Activated T-cell treated with anti-CD3 and anti-CD28 coated beads, Interleukin-2, amount 50 U/mL, for 24 hours (primary cell): ENCODE data around the gene TTC23.

Experiments used
- DNase-seq: peaks from one replicate; pipeline ENCODE4 v3.0.0-alpha.2; 2020
- H3K27ac Mint-ChIP-seq: 2 replicates; pipeline ENCODE4 v1.8.0; 2020; ENCODE audit warnings: mild to moderate bottlenecking, mixed read lengths
- H3K27me3 Mint-ChIP-seq: 2 replicates; pipeline ENCODE4 v1.8.0; 2020; ENCODE audit warnings: mixed read lengths
- H3K36me3 Mint-ChIP-seq: 2 replicates; pipeline ENCODE4 v1.8.0; 2020; ENCODE audit warnings: low read depth, mixed read lengths
- H3K4me1 Mint-ChIP-seq: 2 replicates; pipeline ENCODE4 v1.8.0; 2020; ENCODE audit warnings: low read depth, mixed read lengths
- H3K4me3 Mint-ChIP-seq: 2 replicates; pipeline ENCODE4 v1.8.0; 2020; ENCODE audit warnings: mild to moderate bottlenecking, moderate library complexity, mixed read lengths
- H3K9me3 Mint-ChIP-seq: 2 replicates; pipeline ENCODE4 v1.8.0; 2020; ENCODE audit warnings: mixed read lengths

TTC23 gene

DNA sequence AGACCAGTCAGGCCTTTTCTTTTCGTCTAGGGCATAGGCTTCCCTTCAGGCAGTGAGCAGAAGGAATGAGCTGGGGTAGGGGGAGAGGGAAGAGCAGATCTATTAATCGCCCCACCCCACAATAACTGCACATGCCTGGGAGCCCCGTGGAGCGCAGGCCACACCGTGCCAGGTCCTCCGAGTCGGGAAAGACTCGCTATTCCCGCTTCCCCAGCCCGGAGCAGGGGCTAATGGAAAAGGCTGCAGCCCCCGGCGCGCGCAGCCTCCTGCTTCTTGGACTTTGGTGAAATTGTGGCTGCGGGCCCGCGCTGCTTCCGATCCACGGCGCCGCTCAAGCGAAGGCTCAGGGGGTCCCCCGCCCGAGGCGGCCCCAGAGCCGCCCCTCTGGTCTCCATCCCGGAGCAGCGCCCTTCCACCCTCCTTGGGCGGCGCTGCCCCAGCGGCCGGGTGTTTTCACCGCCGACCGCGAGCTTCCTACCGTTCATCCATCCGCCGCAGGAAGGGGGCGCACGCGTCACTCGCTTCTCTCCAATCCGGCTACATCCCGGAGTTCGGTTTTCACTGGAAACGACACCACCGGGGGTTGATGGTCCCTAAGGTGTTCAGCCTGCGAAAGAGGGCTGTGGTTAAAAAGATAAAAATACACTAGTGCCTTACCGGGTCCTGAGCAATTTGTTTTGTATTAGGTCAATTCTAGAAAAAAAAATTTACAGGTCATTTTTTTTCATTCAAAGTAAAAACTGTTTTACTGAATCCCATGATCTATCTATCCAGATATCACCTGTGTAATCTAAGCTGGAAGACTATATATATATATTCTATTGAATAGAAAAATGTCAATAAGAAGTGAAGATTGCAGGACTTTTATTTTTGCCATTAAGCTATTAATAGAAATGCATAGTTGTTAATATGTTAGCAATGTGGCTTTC, 148.9 kb downstream of the TTC23 start:
- Mint-ChIP-seq H3K36me3 (no peaks in the 10 kb centered on the region), H3K4me1 (peaks cover 3% of the 10 kb centered on the region)

DNA sequence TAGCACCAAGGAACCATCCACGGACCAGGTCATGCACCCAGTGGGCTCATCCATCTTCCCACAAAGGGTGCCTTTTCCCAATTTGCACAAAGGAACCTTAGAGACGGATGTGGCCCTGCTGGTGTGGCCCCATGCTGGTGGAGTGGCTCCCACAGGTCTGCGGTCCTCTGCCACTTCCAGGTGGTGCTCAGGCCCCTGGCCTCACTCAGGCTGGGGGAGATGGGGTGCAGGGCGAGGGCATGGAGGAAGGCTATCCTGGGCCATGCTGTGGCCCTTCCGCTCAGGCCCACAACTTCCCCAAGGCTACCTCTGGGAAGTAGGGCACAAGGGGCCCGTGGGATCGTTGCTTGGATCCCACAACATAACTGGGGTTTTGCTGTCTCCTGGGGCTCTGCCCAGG, 149.7 kb downstream of the TTC23 start:
- no peaks in the 10 kb centered on the region for H3K9me3 Mint-ChIP-seq
- H3K27ac Mint-ChIP-seq: no peak overlapping the region
- no peak overlapping the region for H3K4me3 Mint-ChIP-seq
- peak; percentile 6 for DNase-seq
- H3K4me1 Mint-ChIP-seq: peaks cover 3% of the 10 kb centered on the region
- no peaks in the 10 kb centered on the region for H3K36me3 Mint-ChIP-seq
- H3K27me3 Mint-ChIP-seq: peaks cover 54% of the 10 kb centered on the region

More for the DNA sequence above, 148.9 kb downstream of the TTC23 start:
- Mint-ChIP-seq H3K27ac (no peak overlapping the region), H3K27me3 (peaks cover 57% of the 10 kb centered on the region), H3K9me3 (no peaks in the 10 kb centered on the region), H3K4me3 (no peak overlapping the region)
- DNase-seq: peak; percentile 57

- Mint-ChIP-seq H3K36me3 (no peaks in the 10 kb centered on the region), H3K27me3 (peaks cover 54% of the 10 kb centered on the region), H3K27ac (no peak overlapping the region), H3K4me3 (no peak overlapping the region), H3K9me3 (no peaks in the 10 kb centered on the region), H3K4me1 (peaks cover 3% of the 10 kb centered on the region)
- no peak for DNase-seq
These were observed 150.4 kb downstream of the TTC23 start for GRCh38 chr15:99098991-99099390.

GRCh38 chr15:99098426-99098825, 151.0 kb downstream of the TTC23 start:
- Mint-ChIP-seq H3K4me1 (peaks cover 3% of the 10 kb centered on the region), H3K27me3 (peaks cover 51% of the 10 kb centered on the region), H3K27ac (no peak overlapping the region), H3K9me3 (no peaks in the 10 kb centered on the region), H3K4me3 (no peak overlapping the region), H3K36me3 (no peaks in the 10 kb centered on the region)
- no peak for DNase-seq

DNA sequence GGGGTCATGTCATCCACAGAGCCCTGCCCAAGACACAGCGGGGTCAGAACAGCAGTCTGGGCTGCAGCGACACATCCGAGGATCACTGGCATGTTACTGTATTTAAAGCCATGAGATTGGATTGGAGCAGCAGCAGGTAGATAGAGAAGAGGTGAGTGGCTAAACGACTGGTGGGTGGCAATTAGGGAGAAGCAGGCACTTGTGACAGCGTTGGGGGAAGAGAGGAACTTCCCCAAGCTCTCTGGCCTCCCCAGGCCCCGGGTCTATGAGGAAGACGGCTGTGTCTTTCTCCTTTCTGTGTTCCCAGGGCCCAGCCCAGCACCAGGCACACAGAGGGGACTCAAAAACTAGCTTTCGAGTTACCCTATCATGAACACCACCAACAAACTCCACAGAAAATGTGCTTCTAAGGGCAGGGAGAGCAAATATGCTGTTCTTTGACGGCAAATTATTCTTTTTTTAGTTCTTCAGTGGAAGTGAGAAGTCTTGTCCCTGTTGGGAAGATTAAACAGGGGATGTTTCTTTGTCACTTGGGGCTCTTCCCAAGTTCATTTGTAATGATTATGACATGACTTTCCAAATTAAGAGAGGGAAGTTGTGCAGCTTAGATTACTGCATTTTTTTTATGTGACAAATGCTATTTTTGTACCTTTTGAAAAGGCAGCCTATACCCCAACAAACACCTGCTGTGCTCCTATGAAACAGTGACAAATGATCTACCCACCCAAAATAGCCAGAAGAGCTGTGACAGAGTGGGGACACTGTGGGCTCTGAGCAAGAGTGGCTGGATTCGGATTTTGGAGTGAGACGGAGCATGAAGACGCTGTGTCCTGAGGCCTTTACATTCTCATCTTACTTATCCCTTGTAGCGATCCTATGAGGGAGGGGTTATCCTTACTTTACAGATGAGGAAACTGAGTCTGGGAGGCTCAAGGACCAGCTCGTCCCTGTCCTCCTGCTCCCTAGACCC, 151.7 kb downstream of the TTC23 start:
- no peaks in the 10 kb centered on the region for H3K36me3 Mint-ChIP-seq
- H3K27ac Mint-ChIP-seq: no peak overlapping the region
- H3K9me3 Mint-ChIP-seq: no peaks in the 10 kb centered on the region
- H3K4me1 Mint-ChIP-seq: peaks cover 3% of the 10 kb centered on the region
- peaks cover 44% of the 10 kb centered on the region for H3K27me3 Mint-ChIP-seq
- no peak for DNase-seq
- H3K4me3 Mint-ChIP-seq: no peak overlapping the region

GRCh38 chr15:99096894-99097426, 152.4 kb downstream of the TTC23 start:
- Mint-ChIP-seq H3K27me3 (peaks cover 38% of the 10 kb centered on the region), H3K9me3 (no peaks in the 10 kb centered on the region), H3K27ac (no peak overlapping the region), H3K36me3 (no peaks in the 10 kb centered on the region), H3K4me3 (no peak overlapping the region), H3K4me1 (peaks cover 3% of the 10 kb centered on the region)
- no peak for DNase-seq

- no peaks in the 10 kb centered on the region for H3K36me3 Mint-ChIP-seq
- no peaks in the 10 kb centered on the region for H3K9me3 Mint-ChIP-seq
- H3K4me3 Mint-ChIP-seq: no peak overlapping the region
- H3K27me3 Mint-ChIP-seq: peaks cover 32% of the 10 kb centered on the region
- DNase-seq: peak; percentile 11
- no peak overlapping the region for H3K27ac Mint-ChIP-seq
- peaks cover 3% of the 10 kb centered on the region for H3K4me1 Mint-ChIP-seq
These were observed 153.0 kb downstream of the TTC23 start for GRCh38 chr15:99096173-99096893.

DNA sequence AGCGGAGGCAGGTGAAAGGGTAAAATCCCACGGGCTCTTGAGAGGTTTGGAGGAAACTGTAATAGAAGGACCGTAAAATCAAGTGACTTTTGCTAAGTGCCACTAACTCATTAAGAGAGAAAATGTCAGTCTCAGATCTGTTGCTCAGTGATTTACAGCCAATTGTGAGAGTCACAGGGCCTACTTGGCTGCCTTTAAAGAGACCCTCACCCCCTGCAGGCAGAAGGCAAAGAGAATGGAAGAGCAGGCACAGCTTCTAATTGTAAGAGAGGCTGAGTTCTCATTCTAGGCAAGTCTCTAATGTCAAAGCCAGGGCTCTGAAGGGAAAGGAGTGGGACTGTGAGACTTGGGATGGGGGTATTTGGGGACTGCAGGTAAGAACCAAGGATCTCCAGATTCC, 153.8 kb downstream of the TTC23 start:
- Mint-ChIP-seq H3K27me3 (peaks cover 30% of the 10 kb centered on the region), H3K36me3 (no peaks in the 10 kb centered on the region), H3K4me3 (no peak overlapping the region), H3K27ac (no peak overlapping the region), H3K4me1 (peaks cover 2% of the 10 kb centered on the region), H3K9me3 (no peaks in the 10 kb centered on the region)
- DNase-seq: no peak

DNA sequence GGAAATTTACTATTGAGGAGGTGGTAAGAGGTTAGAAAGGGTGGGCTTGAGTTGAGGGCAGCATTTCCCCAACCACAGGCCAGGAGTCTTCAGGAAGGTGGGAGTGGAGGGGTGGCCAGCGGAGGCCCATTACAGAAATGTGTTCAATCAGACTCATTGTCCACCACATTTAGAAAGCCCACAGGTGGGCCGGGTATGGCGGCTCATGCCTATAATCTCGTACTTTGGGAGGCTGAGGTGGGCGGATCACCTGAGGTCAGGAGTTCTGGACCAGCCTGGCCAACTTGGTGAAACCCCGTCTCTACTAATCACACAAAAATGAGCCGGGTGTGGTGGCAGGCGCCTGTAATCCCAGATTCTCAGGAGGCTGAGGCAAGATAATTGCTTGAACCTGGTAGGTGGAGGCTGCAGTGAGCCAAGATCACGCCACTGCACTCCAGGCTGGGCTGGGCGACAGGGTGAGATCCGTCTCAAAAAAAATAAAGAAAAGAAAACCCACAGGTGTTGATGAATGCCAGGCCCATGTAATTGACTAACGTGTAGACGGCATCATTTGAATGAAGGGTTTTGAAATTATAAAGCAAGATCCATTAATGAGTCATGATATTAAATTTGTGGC, 156.7 kb downstream of the TTC23 start:
- Mint-ChIP-seq H3K9me3 (no peaks in the 10 kb centered on the region), H3K27ac (no peak overlapping the region), H3K36me3 (no peaks in the 10 kb centered on the region), H3K27me3 (peaks cover 7% of the 10 kb centered on the region), H3K4me1 (peaks cover 5% of the 10 kb centered on the region), H3K4me3 (no peak overlapping the region)
- DNase-seq: no peak

DNA sequence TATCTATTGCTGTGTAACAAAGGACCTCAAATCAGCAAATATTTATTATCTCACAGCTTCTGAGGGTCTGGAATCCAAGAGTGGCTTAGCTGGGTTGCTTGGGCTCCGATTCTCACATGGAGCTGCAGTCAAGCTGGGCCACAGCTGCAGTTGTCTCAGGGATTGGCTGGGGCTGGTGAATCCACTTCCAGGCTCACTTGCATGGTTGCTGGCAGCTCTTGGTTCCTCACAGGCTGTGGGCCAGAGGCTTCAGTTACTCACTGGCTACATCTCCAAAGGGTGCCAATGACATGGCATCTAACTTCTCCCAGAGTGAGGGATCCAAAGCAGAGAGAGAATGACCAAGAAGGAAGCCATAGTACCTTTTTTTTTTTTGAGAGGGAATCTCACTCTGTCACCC, 158.4 kb downstream of the TTC23 start:
- H3K4me1 Mint-ChIP-seq: peaks cover 5% of the 10 kb centered on the region
- H3K27me3 Mint-ChIP-seq: peaks cover 3% of the 10 kb centered on the region
- no peak for DNase-seq
- H3K4me3 Mint-ChIP-seq: no peak overlapping the region
- no peaks in the 10 kb centered on the region for H3K36me3 Mint-ChIP-seq
- H3K9me3 Mint-ChIP-seq: no peaks in the 10 kb centered on the region
- H3K27ac Mint-ChIP-seq: no peak overlapping the region

- H3K4me3 Mint-ChIP-seq: no peak overlapping the region
- H3K4me1 Mint-ChIP-seq: peaks cover 5% of the 10 kb centered on the region
- H3K27ac Mint-ChIP-seq: no peak overlapping the region
- H3K27me3 Mint-ChIP-seq: peaks cover 3% of the 10 kb centered on the region
- DNase-seq: no peak
- H3K9me3 Mint-ChIP-seq: no peaks in the 10 kb centered on the region
- H3K36me3 Mint-ChIP-seq: no peaks in the 10 kb centered on the region
These were observed 159.2 kb downstream of the TTC23 start for GRCh38 chr15:99090011-99090699.

DNA sequence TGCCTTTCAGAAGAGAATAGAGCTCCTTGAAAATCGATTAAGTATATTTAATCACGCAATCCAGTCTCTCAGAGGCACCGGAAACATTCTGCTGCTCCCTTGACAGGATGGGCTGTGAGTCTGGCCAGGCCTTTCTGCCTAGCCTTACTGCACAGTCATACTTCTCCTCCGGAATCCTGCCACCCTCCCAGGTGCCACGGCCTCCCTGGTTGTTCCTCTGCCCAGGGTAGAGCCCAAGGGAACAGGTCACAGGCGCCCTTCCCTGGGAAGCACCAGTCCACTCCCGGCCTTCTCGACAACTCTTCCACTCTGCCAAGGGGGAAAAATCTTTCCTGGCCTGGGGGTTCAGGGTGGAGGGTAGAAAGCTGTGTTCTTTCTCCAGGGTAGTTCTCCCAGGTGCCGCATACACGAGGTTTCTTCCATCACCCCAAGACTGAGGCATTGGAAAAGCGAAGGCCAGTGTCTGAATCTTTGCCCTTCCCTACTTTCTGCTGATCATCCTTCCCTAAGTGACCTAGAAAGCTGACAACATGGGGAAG, 161.9 kb downstream of the TTC23 start:
- Mint-ChIP-seq H3K9me3 (peaks cover 4% of the 10 kb centered on the region), H3K27ac (no peak overlapping the region), H3K36me3 (no peaks in the 10 kb centered on the region), H3K27me3 (peaks cover 3% of the 10 kb centered on the region), H3K4me3 (no peak overlapping the region), H3K4me1 (peaks cover 5% of the 10 kb centered on the region)
- no peak for DNase-seq

- no peak for DNase-seq
- H3K27me3 Mint-ChIP-seq: peaks cover 6% of the 10 kb centered on the region
- peaks cover 4% of the 10 kb centered on the region for H3K9me3 Mint-ChIP-seq
- no peaks in the 10 kb centered on the region for H3K36me3 Mint-ChIP-seq
- H3K4me1 Mint-ChIP-seq: peaks cover 5% of the 10 kb centered on the region
- H3K27ac Mint-ChIP-seq: no peak overlapping the region
- no peak overlapping the region for H3K4me3 Mint-ChIP-seq
These were observed 163.1 kb downstream of the TTC23 start for GRCh38 chr15:99086327-99086667.
